Uterus (tissue), 2 donors: ENCODE results near the gene RASAL2.

Experiments used
- CTCF ChIP-seq, 4 experiments: fragments of 200-600 bp in 2 of 4; fragments of 450-650 bp in 2 of 4; sonication (generic) in 2 of 4; IDR thresholded peaks; one replicate each; pipeline ENCODE4 v1.5.1; 2016 to 2019; ENCODE audit warnings: antibody characterized with exemption in 4 of 4, mild to moderate bottlenecking in 2 of 4, moderate library complexity in 1 of 4
- POLR2A ChIP-seq, 2 donors: fragments of 450-650 bp; IDR thresholded peaks; one replicate each; pipeline ENCODE4 v1.6.1; 2016; ENCODE audit warnings: antibody characterized with exemption in 2 of 2, mild to moderate bottlenecking in 1 of 2, moderate library complexity in 1 of 2

GRCh38 chr1:178502330-178502714 is 408.4 kb downstream of the RASAL2 start:
- TF ChIP-seq POLR2A (IDR thresholded peaks at IDR 0.05) (no peak), CTCF (IDR thresholded peaks at IDR 0.05) (no peak)
